ENCODE data around the gene ZNF385C. TPM values are rescaled to one million over a fixed set of nuclear protein-coding genes. Genes with fewer than 3 reads are reported as not detected.

ZNF385C gene
- total and polyA plus RNA-seq, 12 donors = 0.07 to 0.16 (median 0.11) TPM; not detected in 6

DNA sequence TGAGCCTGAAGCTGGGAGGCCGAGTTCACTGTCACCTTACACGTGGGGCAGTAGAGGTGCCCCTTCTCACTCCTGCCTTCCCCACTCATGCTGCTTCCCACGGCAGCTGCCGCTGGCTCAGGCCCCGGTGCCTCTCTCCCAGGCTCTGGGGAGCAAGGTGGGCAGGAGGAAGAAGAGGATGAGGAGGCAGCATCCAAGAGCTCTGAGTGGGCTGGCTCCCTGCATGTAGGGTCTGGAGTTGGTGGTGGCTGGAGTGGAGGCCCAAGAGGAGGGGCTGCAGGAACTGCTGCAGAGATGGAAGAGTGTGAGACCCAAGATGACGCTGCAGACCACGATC lies 69.5 kb downstream of the ZNF385C start:
- Histone ChIP-seq H3K36me3 (replicated peaks in 1 of 2) (peaks cover 0 to 6% of the 10 kb centered on the region in 2 donors), H3K27ac (no peak overlapping the region), H3K4me3 (no peak overlapping the region), H3K27me3 (no peaks in the 10 kb centered on the region), H3K9me3 (replicated peaks in 1 of 3) (no peaks in the 10 kb centered on the region), H3K4me1 (replicated peaks in 1 of 2) (peaks cover 3 to 16% of the 10 kb centered on the region in 2 donors)
- intact Hi-C loops (cut with DNase I) = loop anchor here (5.0 kb wide), 2 partner anchors 84 to 89 kb away; partner anchors contain the start of gene DHX58 (in 1 of the 2)
- DNase-seq = no peak
- WGBS, 4 donors = 68 to 89% (median 77%) methylated on average over 4 to 7 of the region's 7 CpGs
- TF ChIP-seq, protein P1, sequence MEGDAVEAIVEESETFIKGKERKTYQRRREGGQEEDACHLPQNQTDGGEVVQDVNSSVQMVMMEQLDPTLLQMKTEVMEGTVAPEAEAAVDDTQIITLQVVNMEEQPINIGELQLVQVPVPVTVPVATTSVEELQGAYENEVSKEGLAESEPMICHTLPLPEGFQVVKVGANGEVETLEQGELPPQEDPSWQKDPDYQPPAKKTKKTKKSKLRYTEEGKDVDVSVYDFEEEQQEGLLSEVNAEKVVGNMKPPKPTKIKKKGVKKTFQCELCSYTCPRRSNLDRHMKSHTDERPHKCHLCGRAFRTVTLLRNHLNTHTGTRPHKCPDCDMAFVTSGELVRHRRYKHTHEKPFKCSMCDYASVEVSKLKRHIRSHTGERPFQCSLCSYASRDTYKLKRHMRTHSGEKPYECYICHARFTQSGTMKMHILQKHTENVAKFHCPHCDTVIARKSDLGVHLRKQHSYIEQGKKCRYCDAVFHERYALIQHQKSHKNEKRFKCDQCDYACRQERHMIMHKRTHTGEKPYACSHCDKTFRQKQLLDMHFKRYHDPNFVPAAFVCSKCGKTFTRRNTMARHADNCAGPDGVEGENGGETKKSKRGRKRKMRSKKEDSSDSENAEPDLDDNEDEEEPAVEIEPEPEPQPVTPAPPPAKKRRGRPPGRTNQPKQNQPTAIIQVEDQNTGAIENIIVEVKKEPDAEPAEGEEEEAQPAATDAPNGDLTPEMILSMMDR (IDR thresholded peaks at IDR 0.05) = no peak
- TF ChIP-seq POLR2A (IDR thresholded peaks at IDR 0.05) = no peak

DNA sequence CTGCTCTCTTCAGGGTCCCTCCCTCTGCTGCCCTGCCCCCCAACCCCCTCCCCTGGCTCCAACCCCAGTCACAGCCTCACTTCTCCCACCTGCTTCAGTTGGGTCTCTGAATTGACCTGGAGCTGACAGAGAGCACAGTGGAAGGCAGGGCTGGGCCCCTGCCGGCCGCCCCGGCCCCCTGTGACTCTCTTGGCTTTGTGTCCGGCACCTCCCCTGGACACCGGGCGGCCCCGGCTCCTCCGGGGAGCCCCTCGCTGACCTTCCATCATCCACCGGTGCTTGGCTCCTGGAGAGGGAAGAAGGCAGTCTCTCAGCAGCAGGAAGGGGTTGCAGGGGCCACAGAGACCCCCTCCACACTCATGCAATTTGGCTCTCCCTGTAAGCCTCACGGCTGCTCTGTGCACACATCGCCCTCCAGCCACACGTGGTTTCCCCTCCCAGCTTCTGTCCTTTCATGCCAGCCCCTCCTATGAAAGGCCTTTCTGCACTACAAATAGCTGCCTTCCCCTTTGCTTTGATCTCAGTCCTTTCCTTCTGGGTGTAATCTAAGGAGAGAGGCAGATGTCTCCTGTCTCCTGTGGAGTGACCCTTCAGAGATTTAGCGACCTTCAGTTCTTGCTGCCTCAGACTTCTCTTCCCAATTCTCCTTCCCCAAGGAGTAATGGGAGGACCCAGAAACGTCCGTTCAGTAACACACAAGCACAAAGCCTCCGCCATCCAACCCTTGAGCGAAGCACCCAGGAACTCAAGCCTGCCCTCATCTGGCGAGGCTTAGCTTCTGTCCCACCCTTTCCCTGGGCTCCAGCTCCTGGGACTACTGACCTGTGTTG lies 70.1 kb downstream of the ZNF385C start:
- Histone ChIP-seq H3K4me3 (no peak overlapping the region), H3K4me1 (replicated peaks in 1 of 2) (peaks cover 3 to 16% of the 10 kb centered on the region in 2 donors), H3K27ac (no peak overlapping the region), H3K36me3 (replicated peaks in 1 of 2) (peaks cover 0 to 12% of the 10 kb centered on the region in 2 donors), H3K9me3 (replicated peaks in 1 of 3) (no peaks in the 10 kb centered on the region), H3K27me3 (no peaks in the 10 kb centered on the region)
- TF ChIP-seq, protein P1 (IDR thresholded peaks at IDR 0.05) = no peak
- TF ChIP-seq POLR2A (IDR thresholded peaks at IDR 0.05) = no peak
- no peak for DNase-seq
- 58 to 67% (median 60%) methylated on average over 9 to 19 of the region's 19 CpGs for WGBS, 4 donors
- intact Hi-C loops (cut with DNase I) = loop anchor here (5.0 kb wide), 2 partner anchors 84 to 89 kb away; partner anchors contain the start of gene DHX58 (in 1 of the 2)

DNA sequence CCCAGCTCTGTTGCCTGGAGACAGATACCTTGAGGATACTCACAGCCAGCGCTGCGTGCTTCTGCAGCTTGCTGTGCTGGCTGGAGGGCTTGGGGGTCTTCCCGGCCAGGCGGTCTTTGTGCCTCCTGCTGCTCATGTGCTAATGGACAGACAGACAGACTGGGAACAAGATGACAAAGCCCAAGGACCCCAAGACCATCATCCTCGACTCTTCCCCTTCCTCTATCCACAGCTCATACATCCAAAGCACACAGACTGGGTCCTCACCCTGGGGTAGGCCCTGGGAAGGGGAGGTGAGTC lies 70.7 kb downstream of the ZNF385C start:
- TF ChIP-seq, protein P1 (IDR thresholded peaks at IDR 0.05) = no peak
- no peak for TF ChIP-seq POLR2A (IDR thresholded peaks at IDR 0.05)
- DNase-seq = no peak
- Histone ChIP-seq H3K27ac (no peak overlapping the region), H3K27me3 (no peaks in the 10 kb centered on the region), H3K36me3 (replicated peaks in 1 of 2) (peaks cover 0 to 19% of the 10 kb centered on the region in 2 donors), H3K4me1 (replicated peaks in 1 of 2) (peaks cover 3 to 16% of the 10 kb centered on the region in 2 donors), H3K9me3 (replicated peaks in 1 of 3) (no peaks in the 10 kb centered on the region), H3K4me3 (no peak overlapping the region)
- intact Hi-C loops (cut with DNase I) = loop anchor here (5.0 kb wide), 2 partner anchors 85 to 90 kb away; partner anchors contain the start of gene DHX58 (in 1 of the 2)
- WGBS, 4 donors = 40 to 80% (median 68%) methylated on average over 1 to 5 of the region's 5 CpGs; no CpG with 5 or more reads in 1 of the 4 donors

DNA sequence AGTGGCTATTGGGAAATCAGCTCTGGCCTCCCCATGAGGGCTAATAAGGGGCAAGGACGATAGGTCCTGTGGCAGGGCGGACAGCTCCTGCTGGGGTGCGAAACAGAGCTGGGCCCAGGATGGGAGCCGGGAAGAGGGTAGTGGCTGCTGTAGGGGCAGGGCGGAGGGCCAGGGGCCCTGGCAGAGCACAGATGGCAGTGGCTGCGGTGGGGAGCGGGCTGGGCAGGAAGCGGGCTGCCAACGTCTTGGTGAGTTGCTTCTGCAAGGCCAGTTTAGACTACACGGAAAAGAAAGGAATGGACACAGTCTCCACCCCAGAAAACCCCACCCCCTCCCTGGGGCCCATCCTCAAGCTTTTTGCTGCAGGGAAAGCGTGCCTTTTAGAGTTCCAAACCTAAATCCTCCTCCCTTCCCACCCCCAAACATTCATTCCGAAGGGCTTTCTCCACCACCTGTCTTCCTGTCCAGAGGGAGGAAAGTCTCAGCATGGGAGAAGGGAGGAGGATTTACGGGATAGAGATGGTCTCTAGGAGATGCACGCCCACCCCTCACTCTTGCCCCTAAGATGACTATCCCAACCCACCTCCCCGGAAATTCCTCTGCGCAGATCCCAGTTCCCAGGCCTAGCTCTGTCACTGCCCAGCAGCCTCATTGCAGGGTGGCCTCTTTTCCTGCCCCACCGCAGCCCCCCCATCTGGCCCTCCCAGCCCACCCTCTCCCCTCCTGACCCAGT lies 71.2 kb downstream of the ZNF385C start:
- no peak for DNase-seq
- intact Hi-C loops (cut with DNase I) = loop anchor here (5.0 kb wide), 2 partner anchors 85 to 90 kb away; partner anchors contain the start of gene DHX58 (in 1 of the 2)
- no peak overlapping the region for H3K4me3 ChIP-seq
- WGBS, 4 donors = 47 to 59% (median 51%) methylated on average over 7 to 17 of the region's 17 CpGs
- peaks cover 3 to 16% of the 10 kb centered on the region in 2 donors for H3K4me1 ChIP-seq (replicated peaks in 1 of 2)
- no peak for TF ChIP-seq POLR2A (IDR thresholded peaks at IDR 0.05)
- TF ChIP-seq, protein P1 (IDR thresholded peaks at IDR 0.05) = no peak
- no peak overlapping the region for H3K27ac ChIP-seq
- H3K9me3 ChIP-seq (replicated peaks in 1 of 3) = no peaks in the 10 kb centered on the region
- H3K27me3 ChIP-seq = no peaks in the 10 kb centered on the region
- H3K36me3 ChIP-seq (replicated peaks in 1 of 2) = peaks cover 0 to 24% of the 10 kb centered on the region in 2 donors
